Measurements from ENCODE around the gene TET3. TPM values are rescaled to one million over a fixed set of nuclear protein-coding genes. Genes with fewer than 3 reads are reported as not detected.

The TET3 gene
- total RNA-seq, 1 donor from 2014 or later, result 32.8 TPM

GRCh38 chr2:73952499-73953446 is 31.9 kb upstream of the TET3 start:
- H3K9me3 Mint-ChIP-seq (ENCODE audit: unreplicated experiment), result peaks cover 2% of the 10 kb centered on the region
- no peak overlapping the region for H3K4me3 ChIP-seq (ENCODE audit: insufficient read depth, low read depth, low read length)
- H3K36me3 Mint-ChIP-seq (ENCODE audit: low read depth, unreplicated experiment), result peaks cover 45% of the 10 kb centered on the region
- H3K36me3 ChIP-seq (ENCODE audit: insufficient read depth, low read length), result peaks cover 41% of the 10 kb centered on the region
- H3K4me1 Mint-ChIP-seq (ENCODE audit: low read depth, unreplicated experiment), result peaks cover 8% of the 10 kb centered on the region
- H3K9ac ChIP-seq (ENCODE audit: low read length), result no peak overlapping the region
- TF ChIP-seq EZH2 (IDR thresholded peaks at IDR 0.05; ENCODE audit: insufficient read depth, low read length) (no peak), CTCF (IDR thresholded peaks at IDR 0.05; ENCODE audit: insufficient read depth, low read depth, low read length) (no peak)
- no peak overlapping the region for H3K4me3 Mint-ChIP-seq (ENCODE audit: unreplicated experiment)
- no peak overlapping the region for H3K27ac ChIP-seq (ENCODE audit: low read depth, low read length)
- H2AFZ ChIP-seq (ENCODE audit: low read depth, low read length), result no peak overlapping the region
- peaks cover 5% of the 10 kb centered on the region for H3K4me1 ChIP-seq (ENCODE audit: insufficient read depth, low read length)
- DNase-seq (ENCODE audit: low read depth), result peak; percentile 58
- FAIRE-seq, result no peak
- H3K9me3 ChIP-seq (ENCODE audit: insufficient read depth, low read depth, low read length), result no peaks in the 10 kb centered on the region
- peaks cover 71% of the 10 kb centered on the region for H4K20me1 ChIP-seq (ENCODE audit: insufficient read depth, low read length)
- no peak overlapping the region for H3K4me2 ChIP-seq (ENCODE audit: low read length)
- H3K27me3 Mint-ChIP-seq (ENCODE audit: low read depth, unreplicated experiment), result no peaks in the 10 kb centered on the region
- no peaks in the 10 kb centered on the region for H3K27me3 ChIP-seq (ENCODE audit: insufficient read depth, low read length)
- H3K27ac Mint-ChIP-seq (ENCODE audit: unreplicated experiment), result no peak overlapping the region
- peaks cover 12% of the 10 kb centered on the region for H3K79me2 ChIP-seq (ENCODE audit: insufficient read depth, low read length)

- Histone ChIP-seq H3K27me3 (ENCODE audit: insufficient read depth, low read length) (no peaks in the 10 kb centered on the region), H2AFZ (ENCODE audit: low read depth, low read length) (no peak overlapping the region), H3K36me3 (ENCODE audit: insufficient read depth, low read length) (peaks cover 39% of the 10 kb centered on the region), H4K20me1 (ENCODE audit: insufficient read depth, low read length) (peaks cover 46% of the 10 kb centered on the region), H3K79me2 (ENCODE audit: insufficient read depth, low read length) (peaks cover 12% of the 10 kb centered on the region), H3K9ac (ENCODE audit: low read length) (no peak overlapping the region), H3K4me3 (ENCODE audit: insufficient read depth, low read depth, low read length) (no peak overlapping the region), H3K9me3 (ENCODE audit: insufficient read depth, low read depth, low read length) (no peaks in the 10 kb centered on the region), H3K4me2 (ENCODE audit: low read length) (no peak overlapping the region), H3K27ac (ENCODE audit: low read depth, low read length) (no peak overlapping the region), H3K4me1 (ENCODE audit: insufficient read depth, low read length) (peaks cover 5% of the 10 kb centered on the region)
- Mint-ChIP-seq H3K36me3 (ENCODE audit: low read depth, unreplicated experiment) (peaks cover 50% of the 10 kb centered on the region), H3K9me3 (ENCODE audit: unreplicated experiment) (peaks cover 2% of the 10 kb centered on the region), H3K4me1 (ENCODE audit: low read depth, unreplicated experiment) (peaks cover 8% of the 10 kb centered on the region), H3K4me3 (ENCODE audit: unreplicated experiment) (no peak overlapping the region), H3K27me3 (ENCODE audit: low read depth, unreplicated experiment) (no peaks in the 10 kb centered on the region), H3K27ac (ENCODE audit: unreplicated experiment) (no peak overlapping the region)
- FAIRE-seq (no peak), DNase-seq (ENCODE audit: low read depth) (no peak)
- no peak for TF ChIP-seq CTCF (IDR thresholded peaks at IDR 0.05; ENCODE audit: insufficient read depth, low read depth, low read length)
- no peak for TF ChIP-seq EZH2 (IDR thresholded peaks at IDR 0.05; ENCODE audit: insufficient read depth, low read length)
These were observed 28.4 kb upstream of the TET3 start for GRCh38 chr2:73956218-73956865.
